Measurements from ENCODE around the gene PI4K2B. TPM values are rescaled to one million over a fixed set of nuclear protein-coding genes. Genes with fewer than 3 reads are reported as not detected.

PI4K2B gene
- total and polyA plus RNA-seq, 4 donors: 12.3 to 34.7 (median 19.4) TPM

GRCh38 chr4:25211721-25212120, 22.1 kb upstream of the PI4K2B start:
- WGBS: 97% methylated on average over 3 of the region's 3 CpGs
- TF ChIP-seq MAX (IDR thresholded peaks at IDR 0.05) (no peak), HNF4G (IDR thresholded peaks at IDR 0.05) (no peak), EGR1 (IDR thresholded peaks at IDR 0.05; ENCODE audit: low read depth in 2 of 2) (no peak), GABPA (IDR thresholded peaks at IDR 0.05 in 1 of 2, conservative IDR thresholded peaks at IDR 0.05 in 1 of 2) (no peak), FOXA1 (IDR thresholded peaks at IDR 0.05) (no peak), YY1 (IDR thresholded peaks at IDR 0.05) (no peak), NR2F2 (IDR thresholded peaks at IDR 0.05) (no peak), JUND (IDR thresholded peaks at IDR 0.05) (no peak), ATF3 (IDR thresholded peaks at IDR 0.05) (no peak), TAF1 (conservative IDR thresholded peaks at IDR 0.05) (no peak)
- DNase-seq (ENCODE audit: low spot score): no peak
- H3K4me1 ChIP-seq (ENCODE audit: control insufficient read depth in 4 of 4, insufficient read depth in 4 of 4, low read length in 3 of 4): peaks cover 11 to 40% (median 14%) of the 10 kb centered on the region in 4 donors
- no peaks in the 10 kb centered on the region for H3K36me3 ChIP-seq (ENCODE audit: control insufficient read depth in 4 of 4, insufficient read depth in 3 of 4, low read depth in 1 of 4, low read length in 3 of 4)
- H3K9ac ChIP-seq (ENCODE audit: low read depth in 1 of 2, low read length in 2 of 2): no peak overlapping the region
- no peak overlapping the region for H3K4me3 ChIP-seq (ENCODE audit: low read depth in 1 of 3, low read length in 3 of 3)
- no peak overlapping the region for H3K27ac ChIP-seq (ENCODE audit: low read depth in 1 of 2, low read length in 2 of 2)
- no peaks in the 10 kb centered on the region for H3K9me3 ChIP-seq (ENCODE audit: control insufficient read depth in 4 of 4, low read length in 3 of 4)
- no peaks in the 10 kb centered on the region for H3K27me3 ChIP-seq (ENCODE audit: control insufficient read depth in 4 of 4, insufficient read depth in 4 of 4, low read length in 3 of 4)

- no peaks in the 10 kb centered on the region for H3K27me3 ChIP-seq (ENCODE audit: control insufficient read depth in 4 of 4, insufficient read depth in 4 of 4, low read length in 3 of 4)
- H3K27ac ChIP-seq (ENCODE audit: low read depth in 1 of 2, low read length in 2 of 2): peak overlapping the region; percentile 80 to 83
- DNase-seq (ENCODE audit: low spot score): no peak
- no peak overlapping the region for H3K4me3 ChIP-seq (ENCODE audit: low read depth in 1 of 3, low read length in 3 of 3)
- 96% methylated on average over 1 of the region's 1 CpG for WGBS
- no peaks in the 10 kb centered on the region for H3K36me3 ChIP-seq (ENCODE audit: control insufficient read depth in 4 of 4, insufficient read depth in 3 of 4, low read depth in 1 of 4, low read length in 3 of 4)
- TF ChIP-seq NR2F2 (IDR thresholded peaks at IDR 0.05): no peak
- no peak for TF ChIP-seq HNF4A (conservative IDR thresholded peaks at IDR 0.05)
- no peak for TF ChIP-seq FOXA1 (IDR thresholded peaks at IDR 0.05)
- no peak for TF ChIP-seq YY1 (IDR thresholded peaks at IDR 0.05)
- TF ChIP-seq ATF3 (IDR thresholded peaks at IDR 0.05): no peak
- no peak for TF ChIP-seq TAF1 (conservative IDR thresholded peaks at IDR 0.05)
- no peak for TF ChIP-seq RXRA (IDR thresholded peaks at IDR 0.05)
- TF ChIP-seq JUND (IDR thresholded peaks at IDR 0.05): no peak
- TF ChIP-seq RAD21 (IDR thresholded peaks at IDR 0.05): no peak
- no peak for TF ChIP-seq FOXA2 (IDR thresholded peaks at IDR 0.05)
- TF ChIP-seq ZBTB33 (IDR thresholded peaks at IDR 0.05): no peak
- no peak overlapping the region for H3K9ac ChIP-seq (ENCODE audit: low read depth in 1 of 2, low read length in 2 of 2)
- H3K9me3 ChIP-seq (ENCODE audit: control insufficient read depth in 4 of 4, low read length in 3 of 4): no peaks in the 10 kb centered on the region
- peaks cover 11 to 36% (median 13%) of the 10 kb centered on the region in 4 donors for H3K4me1 ChIP-seq (ENCODE audit: control insufficient read depth in 4 of 4, insufficient read depth in 4 of 4, low read length in 3 of 4)
Measured at GRCh38 chr4:25212822-25213221, 21.0 kb upstream of the PI4K2B start.

- no peaks in the 10 kb centered on the region for H3K36me3 ChIP-seq (ENCODE audit: control insufficient read depth in 4 of 4, insufficient read depth in 3 of 4, low read depth in 1 of 4, low read length in 3 of 4)
- no peak for DNase-seq (ENCODE audit: low spot score)
- peak overlapping the region; percentile 80 to 83 for H3K27ac ChIP-seq (ENCODE audit: low read depth in 1 of 2, low read length in 2 of 2)
- no peak overlapping the region for H3K4me3 ChIP-seq (ENCODE audit: low read depth in 1 of 3, low read length in 3 of 3)
- no peak overlapping the region for H3K9ac ChIP-seq (ENCODE audit: low read depth in 1 of 2, low read length in 2 of 2)
- H3K4me1 ChIP-seq (ENCODE audit: control insufficient read depth in 4 of 4, insufficient read depth in 4 of 4, low read length in 3 of 4): peaks cover 10 to 32% (median 13%) of the 10 kb centered on the region in 4 donors
- WGBS: 69% methylated on average over 3 of the region's 3 CpGs
- H3K9me3 ChIP-seq (ENCODE audit: control insufficient read depth in 4 of 4, low read length in 3 of 4): no peaks in the 10 kb centered on the region
- no peaks in the 10 kb centered on the region for H3K27me3 ChIP-seq (ENCODE audit: control insufficient read depth in 4 of 4, insufficient read depth in 4 of 4, low read length in 3 of 4)
- TF ChIP-seq HNF4G (IDR thresholded peaks at IDR 0.05) (peak; percentile 86), RXRA (IDR thresholded peaks at IDR 0.05) (peak; percentile 46 to 71), RAD21 (IDR thresholded peaks at IDR 0.05) (peak; percentile 12 to 28), HNF4A (conservative IDR thresholded peaks at IDR 0.05) (peak; percentile 98 to 99), MAX (IDR thresholded peaks at IDR 0.05) (peak; percentile 55), REST (IDR thresholded peaks at IDR 0.05) (peak; percentile 47), FOXA1 (IDR thresholded peaks at IDR 0.05) (no peak), YY1 (IDR thresholded peaks at IDR 0.05) (peak; percentile 81), JUND (IDR thresholded peaks at IDR 0.05) (peak; percentile 84 to 85), ATF3 (IDR thresholded peaks at IDR 0.05) (no peak), SP1 (IDR thresholded peaks at IDR 0.05) (peak; percentile 95), ZBTB33 (IDR thresholded peaks at IDR 0.05) (peak; percentile 61)
Measured at GRCh38 chr4:25213347-25213979, 20.4 kb upstream of the PI4K2B start.

Data from liver (tissue), 9 donors.